GM10248 (cell line): Measurements from ENCODE around the gene FNDC3B.

Experiments used
- CTCF ChIA-PET: fragments of 300-600 bp; sonication (Branson Sonifier 250); formaldehyde crosslinking; extraction: SDS; loops from one replicate; lab custom pipeline; 2021; ENCODE audit warnings: antibody characterized with exemption; lab: Yijun Ruan, JAX
- POLR2A ChIA-PET: fragments of 350-650 bp; sonication (Branson Sonifier 250); formaldehyde crosslinking; extraction: SDS; loops from one replicate; lab custom pipeline; 2020; ENCODE audit warnings: antibody characterized with exemption; lab: Yijun Ruan, JAX
- DNase-seq: peaks from one replicate; pipeline ENCODE4 v3.0.0; 2012; ENCODE audit errors: extremely low spot score
- CTCF ChIP-seq: IDR thresholded peaks from 2 replicates; pipeline ENCODE4 v1.5.1; 2012; ENCODE audit warnings: mild to moderate bottlenecking, low read depth; ENCODE audit errors: extremely low read depth, missing control alignments, control extremely low read depth

The FNDC3B gene

DNA sequence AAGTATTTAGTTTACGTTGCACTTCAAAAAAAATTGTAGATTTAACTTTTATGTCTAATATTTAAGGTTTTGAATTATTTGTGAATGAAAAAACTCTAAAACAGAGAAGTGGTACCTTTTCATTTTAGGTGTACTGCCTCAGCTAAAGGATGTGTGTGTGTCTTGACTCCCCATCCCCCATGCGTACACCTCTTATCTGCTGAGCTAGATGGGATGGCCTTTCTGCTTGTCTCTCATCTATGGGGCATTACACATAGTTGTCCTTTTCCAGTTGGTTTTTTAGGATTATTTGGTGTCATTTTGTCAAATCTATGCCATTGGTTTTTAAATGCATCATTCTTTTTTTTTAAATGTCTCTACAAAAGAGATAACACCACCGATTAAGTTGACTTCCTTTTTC lies 110.9 kb downstream of the FNDC3B start:
- CTCF ChIA-PET, result interaction anchor here (0.8 to 2.8 kb wide), 6 partner anchors 9 to 126 kb away, joined by 3 to 12 read pairs (median 4); no protein-coding TSS in a partner anchor
- DNase-seq, result no peak
- POLR2A ChIA-PET, result interaction anchor here (0.6 to 1.7 kb wide), 2 partner anchors 16 to 80 kb away, joined by 3 to 9 read pairs; no protein-coding TSS in a partner anchor
- no peak for TF ChIP-seq CTCF

DNA sequence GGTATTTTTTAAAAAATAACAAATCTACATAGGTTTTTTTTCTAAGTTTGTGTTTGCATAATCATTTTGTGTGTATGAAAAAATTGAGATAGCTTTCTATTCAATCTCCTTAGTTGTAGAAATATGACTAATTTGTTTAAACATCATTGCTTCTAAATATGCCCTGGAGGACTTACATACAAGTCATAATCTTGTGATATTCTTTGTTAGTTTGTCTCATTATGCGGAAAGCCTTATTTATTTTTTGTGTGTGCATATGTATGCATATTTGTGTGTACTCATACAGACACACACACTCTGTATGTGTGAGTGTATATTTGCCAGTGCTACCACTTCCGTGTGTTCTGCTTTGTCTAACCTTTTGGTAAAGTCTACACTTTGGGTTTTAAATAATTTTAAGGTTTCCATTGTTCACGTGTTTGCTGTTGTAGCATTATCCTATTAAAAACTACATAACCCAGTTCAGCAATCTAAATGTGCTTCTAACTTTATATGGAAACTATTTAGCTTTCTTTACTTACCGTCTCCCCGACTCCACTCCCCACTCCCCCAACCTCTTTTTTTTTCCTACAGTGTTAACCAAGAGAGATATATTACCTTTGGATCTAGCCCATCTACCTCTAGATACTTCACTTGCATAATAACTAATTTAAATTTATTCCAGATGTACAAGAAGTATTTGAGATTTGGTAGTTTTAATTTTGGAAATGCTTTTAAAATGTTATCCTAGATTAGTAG lies 111.7 kb downstream of the FNDC3B start:
- DNase-seq, result no peak
- CTCF ChIA-PET, result interaction anchor here (1.0 to 2.8 kb wide), 6 partner anchors 9 to 45 kb away, joined by 3 to 12 read pairs (median 4); no protein-coding TSS in a partner anchor
- no peak for TF ChIP-seq CTCF
- POLR2A ChIA-PET, result interaction anchor here (0.5 to 1.7 kb wide), 2 partner anchors 17 to 20 kb away, joined by 3 read pairs; no protein-coding TSS in a partner anchor

GRCh38 chr3:172151651-172152649 lies 112.6 kb downstream of the FNDC3B start:
- DNase-seq, result no peak
- TF ChIP-seq CTCF, result no peak
- ChIA-PET CTCF (interaction anchor here (1.1 to 2.8 kb wide), 4 partner anchors 8 to 46 kb away, joined by 3 to 12 read pairs (median 6); no protein-coding TSS in a partner anchor), POLR2A (interaction anchor here (0.5 kb wide), 1 partner anchor 19 kb away, joined by 3 read pairs; no protein-coding TSS in a partner anchor)

DNA sequence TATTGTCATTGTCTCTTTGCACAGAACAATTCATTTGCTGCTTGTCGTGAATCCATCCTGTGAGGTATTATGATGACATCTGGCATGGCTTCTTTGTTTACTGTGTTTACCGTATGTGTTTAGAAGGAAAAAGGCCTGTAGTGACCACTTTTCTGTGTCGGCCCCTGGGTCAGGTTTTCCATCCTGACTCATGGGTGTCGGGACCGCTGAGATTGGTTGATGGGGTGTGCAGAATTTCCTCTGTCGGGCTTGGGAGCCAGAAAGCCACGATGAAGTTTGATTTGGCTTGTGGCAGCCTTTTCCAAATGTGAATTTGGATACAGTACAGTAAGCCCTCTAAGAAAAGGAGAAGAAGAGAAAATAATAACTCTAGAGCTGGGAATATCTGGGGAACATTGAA lies 113.5 kb downstream of the FNDC3B start:
- DNase-seq, result no peak
- no peak for TF ChIP-seq CTCF
- POLR2A ChIA-PET, result no interaction called here
- CTCF ChIA-PET, result interaction anchor here (1.0 to 1.8 kb wide), 4 partner anchors 10 to 84 kb away, joined by 3 to 6 read pairs (median 4); no protein-coding TSS in a partner anchor

GRCh38 chr3:172153335-172153861 lies 114.0 kb downstream of the FNDC3B start:
- ChIA-PET POLR2A (no interaction called here), CTCF (interaction anchor here (1.0 to 2.5 kb wide), 6 partner anchors 10 to 84 kb away, joined by 3 to 11 read pairs (median 5); no protein-coding TSS in a partner anchor)
- no peak for TF ChIP-seq CTCF
- DNase-seq, result no peak
